Stimulated activated CD4-positive, alpha-beta T cell treated with anti-CD3 and anti-CD28 coated beads, Interleukin-15, amount 100 ng/mL, for 48 hours (primary cell): ENCODE results near the gene CTTNBP2NL.
A peak's percentile ranks its signal among the peaks of the same experiment; 100 is the strongest.
"Not testable (repeated sequence)": the region's sequence is repeated elsewhere in the genome, so short reads cannot be mapped to it uniquely, and the experiment has no call there.

Experiments
- DNase-seq, 2 donors: peaks; one replicate each; pipeline ENCODE4 v3.0.0-alpha.2; 2020; ENCODE audit warnings: low read depth in 2 of 2

CTTNBP2NL gene

GRCh38 chr1:112460615-112461014, 64.6 kb downstream of the CTTNBP2NL start:
- no peak for DNase-seq

- no peak for DNase-seq
Measured at GRCh38 chr1:112461200-112461871, 65.3 kb downstream of the CTTNBP2NL start.

- no peak for DNase-seq
Measured at GRCh38 chr1:112462953-112463279, 66.9 kb downstream of the CTTNBP2NL start.

- DNase-seq, result no peak
Measured at GRCh38 chr1:112464501-112464900, 68.5 kb downstream of the CTTNBP2NL start.

GRCh38 chr1:112465122-112465521, 69.1 kb downstream of the CTTNBP2NL start:
- no peak for DNase-seq

GRCh38 chr1:112466078-112466660, 70.2 kb downstream of the CTTNBP2NL start:
- peak; percentile 76 to 87 for DNase-seq

GRCh38 chr1:112470324-112470723, 74.3 kb downstream of the CTTNBP2NL start:
- not testable (repeated sequence) for DNase-seq

GRCh38 chr1:112470966-112471365, 75.0 kb downstream of the CTTNBP2NL start:
- DNase-seq, result no peak

GRCh38 chr1:112472142-112472541, 76.1 kb downstream of the CTTNBP2NL start:
- DNase-seq, result no peak

GRCh38 chr1:112477550-112477949, 81.5 kb downstream of the CTTNBP2NL start:
- no peak for DNase-seq

- no peak for DNase-seq
Measured at GRCh38 chr1:112478314-112478713, 82.3 kb downstream of the CTTNBP2NL start.

GRCh38 chr1:112486063-112486462, 90.0 kb downstream of the CTTNBP2NL start:
- DNase-seq, result not testable (repeated sequence)

GRCh38 chr1:112487686-112488085, 91.7 kb downstream of the CTTNBP2NL start:
- DNase-seq, result not testable (repeated sequence)

- DNase-seq, result no peak
Measured at GRCh38 chr1:112488141-112488540, 92.1 kb downstream of the CTTNBP2NL start.

- DNase-seq, result no peak
Measured at GRCh38 chr1:112492076-112492475, 96.1 kb downstream of the CTTNBP2NL start.

- DNase-seq, result no peak
Measured at GRCh38 chr1:112493351-112493750, 97.3 kb downstream of the CTTNBP2NL start.

- no peak for DNase-seq
Measured at GRCh38 chr1:112496290-112496689, 100.3 kb downstream of the CTTNBP2NL start.

GRCh38 chr1:112501810-112502641, 106.0 kb downstream of the CTTNBP2NL start:
- DNase-seq, result peak in 1 of 2 donors; percentile 49

GRCh38 chr1:112502826-112503225, 106.8 kb downstream of the CTTNBP2NL start:
- no peak for DNase-seq

GRCh38 chr1:112504001-112504660, 108.1 kb downstream of the CTTNBP2NL start:
- DNase-seq, result no peak

- no peak for DNase-seq
Measured at GRCh38 chr1:112504661-112505399, 108.8 kb downstream of the CTTNBP2NL start.

- no peak for DNase-seq
Measured at GRCh38 chr1:112505400-112505785, 109.4 kb downstream of the CTTNBP2NL start.
